Fibroblast of skin of right biceps (primary cell): ENCODE results near the gene CCDC85A.

Experiments
- DNase-seq: peaks from one replicate; pipeline ENCODE4 v3.0.0-alpha.2; 2013

CCDC85A gene

GRCh38 chr2:56376699-56377665, 193.2 kb downstream of the CCDC85A start:
- peak; percentile 62 for DNase-seq

GRCh38 chr2:56379066-56379465, 195.3 kb downstream of the CCDC85A start:
- DNase-seq, result no peak

- DNase-seq, result peak; percentile 23
Observed at GRCh38 chr2:56380861-56381260, 197.1 kb downstream of the CCDC85A start.

- DNase-seq, result no peak
Observed at GRCh38 chr2:56382466-56382865, 198.7 kb downstream of the CCDC85A start.

GRCh38 chr2:56386657-56387056, 202.9 kb downstream of the CCDC85A start:
- no peak for DNase-seq

- DNase-seq, result peak; percentile 8
Observed at GRCh38 chr2:56390644-56391043, 206.9 kb downstream of the CCDC85A start.

GRCh38 chr2:56410140-56410539, 226.3 kb downstream of the CCDC85A start:
- DNase-seq, result peak; percentile 12

- no peak for DNase-seq
Observed at GRCh38 chr2:56416500-56417176, 232.8 kb downstream of the CCDC85A start.
